Measurements from ENCODE around the gene PYDC2. TPM values are rescaled to one million over a fixed set of nuclear protein-coding genes. Genes with fewer than 3 reads are reported as not detected.

PYDC2 gene
- total and polyA plus RNA-seq, 10 of the 15 experiments (the other 5 are each of a cell fraction or from before 2014, with no cell fraction given), result not detected

- ChIA-PET SMC1A (ENCODE audit: uncharacterized antibody, unreplicated experiment) (interaction anchor here (0.9 to 1.5 kb wide), 2 partner anchors 13 to 17 kb away, joined by 3 to 4 read pairs; no protein-coding TSS in a partner anchor), POLR2A (no interaction called here), CTCF (interaction anchor here (1.2 kb wide), 1 partner anchor 1003 kb away, joined by 4 read pairs; no protein-coding TSS in a partner anchor), RAD21 (ENCODE audit: unreplicated experiment) (no interaction called here)
- TF ChIP-seq TCF12 (IDR thresholded peaks at IDR 0.05; ENCODE audit: low read depth, low read length), result no peak
- peak; percentile 48; the same call in 1 of the 2 replicates for TF ChIP-seq JUNB (IDR thresholded peaks at IDR 0.05)
- FAIRE-seq (no peak), ATAC-seq (no peak), DNase-seq (ENCODE audit: low read depth, low spot score) (no peak)
- Histone ChIP-seq H3K36me3 (ENCODE audit: control insufficient read depth in 2 of 2, insufficient read depth in 2 of 2, low read length in 1 of 2) (no peaks in the 10 kb centered on the region), H3K79me2 (ENCODE audit: control insufficient read depth, insufficient read depth, low read length) (no peaks in the 10 kb centered on the region), H4K20me1 (ENCODE audit: control insufficient read depth, insufficient read depth) (no peaks in the 10 kb centered on the region), H3K9me3 (replicated peaks; ENCODE audit: control insufficient read depth, insufficient read depth, low read length) (no peaks in the 10 kb centered on the region), H2AFZ (ENCODE audit: control insufficient read depth, low read depth, low read length) (no peak overlapping the region), H3K4me2 (ENCODE audit: control insufficient read depth, insufficient read depth) (no peak overlapping the region), H3K4me3 (no peak overlapping the region), H3K4me1 (ENCODE audit: control insufficient read depth, insufficient read depth, low read length) (no peaks in the 10 kb centered on the region), H3K27ac (ENCODE audit: control insufficient read depth, insufficient read depth) (no peak overlapping the region), H3K9ac (ENCODE audit: control insufficient read depth, insufficient read depth, low read length) (no peak overlapping the region), H3K27me3 (replicated peaks in 1 of 2; ENCODE audit: control insufficient read depth in 2 of 2, insufficient read depth in 2 of 2, low read length in 1 of 2) (no peaks in the 10 kb centered on the region)
- in situ Hi-C loops (cut with MboI) (no loop called here), intact Hi-C loops (cut with micrococcal nuclease; ENCODE audit: unreplicated experiment) (no loop called here)
- no TSS peak for BruUV-seq (replicated peaks)
- 2% methylated on average over 2 of the region's 2 CpGs for WGBS (ENCODE audit: insufficient coverage, insufficient replicate concordance, low lambda C conversion rate, missing lambda C conversion rate)
These were observed 19.3 kb upstream of the PYDC2 start for GRCh38 chr3:191441687-191442086.

GRCh38 chr3:191444569-191444968, 16.4 kb upstream of the PYDC2 start:
- SMC1A ChIA-PET (ENCODE audit: uncharacterized antibody, unreplicated experiment), result no interaction called here
- WGBS (ENCODE audit: insufficient coverage, insufficient replicate concordance, low lambda C conversion rate, missing lambda C conversion rate), result 61% methylated on average over 3 of the region's 3 CpGs
- RAD21 ChIA-PET (ENCODE audit: unreplicated experiment), result no interaction called here

More at GRCh38 chr3:191444569-191444968, 16.4 kb upstream of the PYDC2 start:
- Histone ChIP-seq H3K79me2 (ENCODE audit: control insufficient read depth, insufficient read depth, low read length) (no peaks in the 10 kb centered on the region), H3K27ac (ENCODE audit: control insufficient read depth, insufficient read depth) (no peak overlapping the region), H4K20me1 (ENCODE audit: control insufficient read depth, insufficient read depth) (no peaks in the 10 kb centered on the region), H3K4me3 (no peak overlapping the region), H3K4me2 (ENCODE audit: control insufficient read depth, insufficient read depth) (no peak overlapping the region), H3K4me1 (ENCODE audit: control insufficient read depth, insufficient read depth, low read length) (no peaks in the 10 kb centered on the region), H3K9ac (ENCODE audit: control insufficient read depth, insufficient read depth, low read length) (no peak overlapping the region), H3K27me3 (replicated peaks in 1 of 2; ENCODE audit: control insufficient read depth in 2 of 2, insufficient read depth in 2 of 2, low read length in 1 of 2) (no peaks in the 10 kb centered on the region), H2AFZ (ENCODE audit: control insufficient read depth, low read depth, low read length) (no peak overlapping the region), H3K36me3 (ENCODE audit: control insufficient read depth in 2 of 2, insufficient read depth in 2 of 2, low read length in 1 of 2) (no peaks in the 10 kb centered on the region), H3K9me3 (replicated peaks; ENCODE audit: control insufficient read depth, insufficient read depth, low read length) (no peaks in the 10 kb centered on the region)
- CTCF ChIA-PET, result interaction anchor here (1.0 to 2.4 kb wide), 3 partner anchors 11 to 1000 kb away, joined by 3 to 7 read pairs (median 4); no protein-coding TSS in a partner anchor
- no peak for DNase-seq (ENCODE audit: low read depth, low spot score)
- no TSS peak for BruUV-seq (replicated peaks)
- intact Hi-C loops (cut with micrococcal nuclease; ENCODE audit: unreplicated experiment), result no loop called here
- TF ChIP-seq POLR2A (IDR thresholded peaks at IDR 0.05; ENCODE audit: low read depth, low read length), result no peak
- TF ChIP-seq, protein P1, sequence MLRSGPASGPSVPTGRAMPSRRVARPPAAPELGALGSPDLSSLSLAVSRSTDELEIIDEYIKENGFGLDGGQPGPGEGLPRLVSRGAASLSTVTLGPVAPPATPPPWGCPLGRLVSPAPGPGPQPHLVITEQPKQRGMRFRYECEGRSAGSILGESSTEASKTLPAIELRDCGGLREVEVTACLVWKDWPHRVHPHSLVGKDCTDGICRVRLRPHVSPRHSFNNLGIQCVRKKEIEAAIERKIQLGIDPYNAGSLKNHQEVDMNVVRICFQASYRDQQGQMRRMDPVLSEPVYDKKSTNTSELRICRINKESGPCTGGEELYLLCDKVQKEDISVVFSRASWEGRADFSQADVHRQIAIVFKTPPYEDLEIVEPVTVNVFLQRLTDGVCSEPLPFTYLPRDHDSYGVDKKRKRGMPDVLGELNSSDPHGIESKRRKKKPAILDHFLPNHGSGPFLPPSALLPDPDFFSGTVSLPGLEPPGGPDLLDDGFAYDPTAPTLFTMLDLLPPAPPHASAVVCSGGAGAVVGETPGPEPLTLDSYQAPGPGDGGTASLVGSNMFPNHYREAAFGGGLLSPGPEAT (IDR thresholded peaks at IDR 0.05; ENCODE audit: low read depth), result no peak
- no peak for TF ChIP-seq EGR1 (IDR thresholded peaks at IDR 0.05; ENCODE audit: borderline replicate concordance in 1 of 2, low read depth in 2 of 2, low read length in 2 of 2)
- TF ChIP-seq IRF4 (IDR thresholded peaks at IDR 0.05; ENCODE audit: low read depth, low read length), result no peak
- no peak for TF ChIP-seq CHD2 (IDR thresholded peaks at IDR 0.05; ENCODE audit: borderline replicate concordance, low read depth, low read length)
- no peak for TF ChIP-seq SUPT20H (IDR thresholded peaks at IDR 0.05; ENCODE audit: borderline replicate concordance, control insufficient read depth, low read depth, low read length)
- no peak for TF ChIP-seq KAT2A (conservative IDR thresholded peaks at IDR 0.05; ENCODE audit: control insufficient read depth, low read depth, low read length)
- TF ChIP-seq NBN (IDR thresholded peaks at IDR 0.05), result no peak
- no peak for TF ChIP-seq RUNX3 (IDR thresholded peaks at IDR 0.05; ENCODE audit: low read length)
- TF ChIP-seq JUNB (IDR thresholded peaks at IDR 0.05), result no peak
- TF ChIP-seq ZNF622 (IDR thresholded peaks at IDR 0.05), result no peak
- TF ChIP-seq TAF1 (IDR thresholded peaks at IDR 0.05; ENCODE audit: borderline replicate concordance, low read depth, low read length), result no peak
- TF ChIP-seq, protein P2, sequence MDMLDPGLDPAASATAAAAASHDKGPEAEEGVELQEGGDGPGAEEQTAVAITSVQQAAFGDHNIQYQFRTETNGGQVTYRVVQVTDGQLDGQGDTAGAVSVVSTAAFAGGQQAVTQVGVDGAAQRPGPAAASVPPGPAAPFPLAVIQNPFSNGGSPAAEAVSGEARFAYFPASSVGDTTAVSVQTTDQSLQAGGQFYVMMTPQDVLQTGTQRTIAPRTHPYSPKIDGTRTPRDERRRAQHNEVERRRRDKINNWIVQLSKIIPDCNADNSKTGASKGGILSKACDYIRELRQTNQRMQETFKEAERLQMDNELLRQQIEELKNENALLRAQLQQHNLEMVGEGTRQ (IDR thresholded peaks at IDR 0.05; ENCODE audit: borderline replicate concordance, low read depth, low read length), result no peak
- no peak for TF ChIP-seq ETV6 (conservative IDR thresholded peaks at IDR 0.05 in 1 of 2, IDR thresholded peaks at IDR 0.05 in 1 of 2; ENCODE audit: borderline replicate concordance in 1 of 2, low read depth in 1 of 2)
- no peak for FAIRE-seq
- POLR2A ChIA-PET, result interaction anchor here (0.6 kb wide), 1 partner anchor 372 kb away, joined by 3 read pairs; no protein-coding TSS in a partner anchor
- in situ Hi-C loops (cut with MboI), result no loop called here
- ATAC-seq, result no peak

Measured in GM12878 (cell line).